ENCODE data around the gene SPINDOC. TPM values are rescaled to one million over a fixed set of nuclear protein-coding genes. Genes with fewer than 3 reads are reported as not detected.
A peak's percentile ranks its signal among the peaks of the same experiment; 100 is the strongest.

Gene SPINDOC
- polyA plus RNA-seq, 3 donors, result 0.10 to 3.3 (median 0.20) TPM

DNA sequence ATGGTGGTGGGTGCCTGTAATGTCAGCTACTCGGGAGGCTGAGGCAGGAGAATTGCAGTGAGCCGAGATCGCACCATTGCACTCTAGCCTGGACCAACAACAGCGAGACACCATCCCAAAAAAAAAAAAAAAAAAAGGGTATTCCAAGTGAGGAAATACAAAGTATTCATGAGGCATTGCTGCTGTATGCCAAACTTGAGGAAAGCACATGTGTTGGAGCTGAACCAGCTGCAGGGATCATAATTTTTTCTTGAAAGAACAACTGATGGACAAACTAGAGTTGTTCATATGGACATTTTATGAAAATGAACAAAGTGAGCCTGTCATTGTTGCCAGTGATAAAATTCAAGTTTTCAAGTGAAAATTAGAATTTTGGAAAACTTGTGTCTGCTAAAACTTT lies 41.4 kb downstream of the SPINDOC start:
- no peak overlapping the region for H2AFZ ChIP-seq (ENCODE audit: insufficient read depth, low read depth, low read length, poor library complexity, severe bottlenecking)
- intact Hi-C loops (cut with micrococcal nuclease), result no loop called here
- no peaks in the 10 kb centered on the region for H3K27me3 ChIP-seq (ENCODE audit: control insufficient read depth in 2 of 2, insufficient read depth in 2 of 2, low read length in 2 of 2)
- Mint-ChIP-seq H3K9me3 (peaks cover 0 to 2% (median 0%) of the 10 kb centered on the region in 7 donors), H3K27ac (peak overlapping the region in 4 of 7 donors; percentile 18 to 76 (median 40)), H3K4me1 (peaks cover 67% of the 10 kb centered on the region), H3K27me3 (ENCODE audit: low read depth in 3 of 3) (no peaks in the 10 kb centered on the region), H3K4me3 (no peak overlapping the region), H3K36me3 (peaks cover 19 to 48% of the 10 kb centered on the region in 2 donors)
- H3K79me2 ChIP-seq (ENCODE audit: insufficient read depth, low read length), result peaks cover 100% of the 10 kb centered on the region
- peaks cover 72% of the 10 kb centered on the region for H4K20me1 ChIP-seq (ENCODE audit: insufficient read depth, low read length)
- no peaks in the 10 kb centered on the region for H3K9me3 ChIP-seq (replicated peaks in 1 of 2; ENCODE audit: control insufficient read depth in 1 of 2, insufficient read depth in 1 of 2, low read length in 2 of 2)
- TF ChIP-seq, protein P1, sequence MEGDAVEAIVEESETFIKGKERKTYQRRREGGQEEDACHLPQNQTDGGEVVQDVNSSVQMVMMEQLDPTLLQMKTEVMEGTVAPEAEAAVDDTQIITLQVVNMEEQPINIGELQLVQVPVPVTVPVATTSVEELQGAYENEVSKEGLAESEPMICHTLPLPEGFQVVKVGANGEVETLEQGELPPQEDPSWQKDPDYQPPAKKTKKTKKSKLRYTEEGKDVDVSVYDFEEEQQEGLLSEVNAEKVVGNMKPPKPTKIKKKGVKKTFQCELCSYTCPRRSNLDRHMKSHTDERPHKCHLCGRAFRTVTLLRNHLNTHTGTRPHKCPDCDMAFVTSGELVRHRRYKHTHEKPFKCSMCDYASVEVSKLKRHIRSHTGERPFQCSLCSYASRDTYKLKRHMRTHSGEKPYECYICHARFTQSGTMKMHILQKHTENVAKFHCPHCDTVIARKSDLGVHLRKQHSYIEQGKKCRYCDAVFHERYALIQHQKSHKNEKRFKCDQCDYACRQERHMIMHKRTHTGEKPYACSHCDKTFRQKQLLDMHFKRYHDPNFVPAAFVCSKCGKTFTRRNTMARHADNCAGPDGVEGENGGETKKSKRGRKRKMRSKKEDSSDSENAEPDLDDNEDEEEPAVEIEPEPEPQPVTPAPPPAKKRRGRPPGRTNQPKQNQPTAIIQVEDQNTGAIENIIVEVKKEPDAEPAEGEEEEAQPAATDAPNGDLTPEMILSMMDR (IDR thresholded peaks at IDR 0.05), result no peak
- WGBS (ENCODE audit: insufficient coverage), result 100% methylated on average over 1 of the region's 4 CpGs
- H3K4me1 ChIP-seq (ENCODE audit: control insufficient read depth in 1 of 2, insufficient read depth in 2 of 2, low read length in 2 of 2), result peaks cover 52 to 74% of the 10 kb centered on the region in 2 donors
- DNase-seq, result no peak
- no peak overlapping the region for H3K4me3 ChIP-seq (replicated peaks in 1 of 3; ENCODE audit: low read depth in 2 of 3, low read length in 3 of 3)
- no peak overlapping the region for H3K4me2 ChIP-seq (replicated peaks; ENCODE audit: extremely low read depth, low read length, poor library complexity, severe bottlenecking)
- H3K9ac ChIP-seq (ENCODE audit: insufficient read depth, low read length, poor library complexity, severe bottlenecking), result no peak overlapping the region
- peaks cover 7 to 19% of the 10 kb centered on the region in 2 donors for H3K36me3 ChIP-seq (replicated peaks in 1 of 2; ENCODE audit: control insufficient read depth in 1 of 2, insufficient read depth in 2 of 2, low read length in 2 of 2)
- H3K27ac ChIP-seq (ENCODE audit: low read depth in 1 of 2, low read length in 2 of 2), result peak overlapping the region in 1 of 2 donors; percentile 72

GRCh38 chr11:63855975-63856374 lies 42.7 kb downstream of the SPINDOC start:
- Mint-ChIP-seq H3K27ac (peak overlapping the region in 4 of 7 donors; percentile 22 to 76 (median 36)), H3K4me3 (no peak overlapping the region)
- no peak for DNase-seq

More at GRCh38 chr11:63855975-63856374, 42.7 kb downstream of the SPINDOC start:
- Histone ChIP-seq H3K27ac (ENCODE audit: low read depth in 1 of 2, low read length in 2 of 2) (peak overlapping the region in 1 of 2 donors; percentile 72), H2AFZ (ENCODE audit: insufficient read depth, low read depth, low read length, poor library complexity, severe bottlenecking) (no peak overlapping the region), H3K4me1 (ENCODE audit: control insufficient read depth in 1 of 2, insufficient read depth in 2 of 2, low read length in 2 of 2) (peaks cover 49 to 72% of the 10 kb centered on the region in 2 donors), H3K79me2 (ENCODE audit: insufficient read depth, low read length) (peaks cover 100% of the 10 kb centered on the region), H3K27me3 (ENCODE audit: control insufficient read depth in 2 of 2, insufficient read depth in 2 of 2, low read length in 2 of 2) (no peaks in the 10 kb centered on the region), H3K9ac (ENCODE audit: insufficient read depth, low read length, poor library complexity, severe bottlenecking) (no peak overlapping the region), H3K4me2 (replicated peaks; ENCODE audit: extremely low read depth, low read length, poor library complexity, severe bottlenecking) (no peak overlapping the region), H4K20me1 (ENCODE audit: insufficient read depth, low read length) (peaks cover 59% of the 10 kb centered on the region), H3K9me3 (replicated peaks in 1 of 2; ENCODE audit: control insufficient read depth in 1 of 2, insufficient read depth in 1 of 2, low read length in 2 of 2) (no peaks in the 10 kb centered on the region), H3K4me3 (replicated peaks in 1 of 3; ENCODE audit: low read depth in 2 of 3, low read length in 3 of 3) (no peak overlapping the region), H3K36me3 (replicated peaks in 1 of 2; ENCODE audit: control insufficient read depth in 1 of 2, insufficient read depth in 2 of 2, low read length in 2 of 2) (peaks cover 7 to 17% of the 10 kb centered on the region in 2 donors)
- peaks cover 0 to 2% (median 0%) of the 10 kb centered on the region in 7 donors for H3K9me3 Mint-ChIP-seq
- H3K36me3 Mint-ChIP-seq, result peaks cover 22 to 45% of the 10 kb centered on the region in 2 donors
- TF ChIP-seq, protein P1 (IDR thresholded peaks at IDR 0.05), result no peak
- H3K27me3 Mint-ChIP-seq (ENCODE audit: low read depth in 3 of 3), result no peaks in the 10 kb centered on the region
- intact Hi-C loops (cut with micrococcal nuclease), result no loop called here
- WGBS (ENCODE audit: insufficient coverage), result 100% methylated on average over 1 of the region's 2 CpGs
- peaks cover 64% of the 10 kb centered on the region for H3K4me1 Mint-ChIP-seq
